HCT116 (cell line): ENCODE data around the gene PRKCA. TPM values are rescaled to one million over a fixed set of nuclear protein-coding genes. Genes with fewer than 3 reads are reported as not detected.

Experiments used
- ATAC-seq: fragments of 200-7000 bp; cut with Tn5 transposase; 2 replicates; pipeline ENCODE4 v1.9.1; 2020; ENCODE audit warnings: mild to moderate bottlenecking, moderate library complexity
- BruUV-seq: library from RNA; stranded (reverse); fragments of 400-500 nt; replicated peaks from 2 replicates; lab custom pipeline; 2021; lab: Mats Ljungman, UMichigan
- CTCF ChIA-PET: fragments of 300-600 bp; sonication (Branson Sonifier 250); formaldehyde crosslinking; loops from one replicate; lab custom pipeline; 2021; ENCODE audit warnings: antibody characterized with exemption; lab: Charles Lee
- POLR2A ChIA-PET: fragments of 300-600, 350-600 bp; sonication (Branson Sonifier 250); formaldehyde crosslinking; loops from one replicate; lab custom pipeline; 2021; ENCODE audit warnings: antibody characterized with exemption; lab: Charles Lee
- RAD21 ChIA-PET, 2 experiments: fragments of 300-600 bp; sonication (Branson Sonifier 250); formaldehyde crosslinking; loops; one replicate each; lab custom pipeline; 2023; ENCODE audit warnings: low total read pairs in 2 of 2; ENCODE audit not compliant: uncharacterized antibody in 2 of 2, unreplicated experiment in 2 of 2, low non-redundant PET in 1 of 2; lab: Charles Lee
- DNase-seq: peaks from one replicate; pipeline ENCODE4 v3.0.0-alpha.2; 2010; ENCODE audit warnings: low read depth, low spot score
- H2AFZ ChIP-seq: fragments of 200-600 bp; shearing (Covaris generic), sonication (generic); 2 replicates; pipeline ENCODE4 v1.6.1; 2017; ENCODE audit warnings: low read depth, mixed run types, mixed read lengths, antibody characterized with exemption, low read length; ENCODE audit not compliant: poor library complexity, severe bottlenecking
- H3K27ac ChIP-seq: 2 replicates; pipeline ENCODE4 v1.5.1; 2012; ENCODE audit warnings: low read depth, low read length
- H3K27me3 ChIP-seq: fragments of 200-600 bp; sonication (generic); 2 replicates; pipeline ENCODE4 v1.6.1; 2016; ENCODE audit warnings: mixed run types, low read length, mixed read lengths; ENCODE audit not compliant: insufficient read depth
- H3K36me3 ChIP-seq, 2 experiments: fragments of 200-500 bp in 1 of 2; fragments of 200-600 bp in 1 of 2; sonication (Bioruptor generic) in 1 of 2; sonication (generic) in 1 of 2; 2 replicates each; pipeline versions ENCODE4 v1.5.1 to v1.6.1; 2014 to 2016; ENCODE audit warnings: low read length in 2 of 2, inconsistent platforms in 1 of 2, mixed read lengths in 1 of 2, mixed run types in 1 of 2; ENCODE audit not compliant: insufficient read depth in 2 of 2, control insufficient read depth in 1 of 2
- H3K4me1 ChIP-seq, 2 experiments: fragments of 200-600 bp in 1 of 2; sonication (generic) in 1 of 2; 2 replicates each; pipeline versions ENCODE4 v1.5.1 to v1.6.1; 2012 to 2017; ENCODE audit warnings: low read length in 2 of 2, inconsistent platforms in 1 of 2, mild to moderate bottlenecking in 1 of 2, mixed read lengths in 1 of 2, mixed run types in 1 of 2, moderate library complexity in 1 of 2; ENCODE audit not compliant: insufficient read depth in 2 of 2, control insufficient read depth in 1 of 2
- H3K4me2 ChIP-seq: fragments of 200-600 bp; sonication (generic); 2 replicates; pipeline ENCODE4 v1.6.1; 2017; ENCODE audit warnings: mixed run types, low read length, mixed read lengths
- H3K4me3 ChIP-seq, 2 experiments: fragments of 200-600 bp in 1 of 2; sonication (generic) in 1 of 2; replicated peaks in 1 of 2; 2 replicates each; pipeline ENCODE4 v1.5.1; 2011 to 2016; ENCODE audit warnings: low read length in 2 of 2, control low read depth in 1 of 2, low read depth in 1 of 2, mild to moderate bottlenecking in 1 of 2, mixed read lengths in 1 of 2, mixed run types in 1 of 2
- H3K79me2 ChIP-seq: fragments of 200-600 bp; sonication (generic); 2 replicates; pipeline ENCODE4 v1.6.1; 2017; ENCODE audit warnings: mild to moderate bottlenecking, mixed run types, low read length, moderate library complexity, mixed read lengths; ENCODE audit not compliant: insufficient read depth
- H3K9ac ChIP-seq: fragments of 200-600 bp; sonication (generic); 2 replicates; pipeline ENCODE4 v1.6.1; 2016; ENCODE audit warnings: low read length, mixed read lengths
- H3K9me2 ChIP-seq: fragments of 200-600 bp; sonication (generic), shearing (Covaris generic); 2 replicates; pipeline ENCODE4 v1.6.1; 2017; ENCODE audit warnings: mixed run types, mild to moderate bottlenecking, moderate library complexity; ENCODE audit not compliant: insufficient read depth
- H3K9me3 ChIP-seq, 2 experiments: fragments of 200-500 bp in 1 of 2; fragments of 200-600 bp in 1 of 2; sonication (Bioruptor generic) in 1 of 2; sonication (generic) in 1 of 2; 2 replicates each; pipeline ENCODE4 v1.6.1; 2014 to 2017; ENCODE audit warnings: low read length in 2 of 2, mixed read lengths in 2 of 2, inconsistent platforms in 1 of 2, low read depth in 1 of 2, mild to moderate bottlenecking in 1 of 2, mixed run types in 1 of 2, moderate library complexity in 1 of 2; ENCODE audit not compliant: control insufficient read depth in 1 of 2, insufficient read depth in 1 of 2
- H4K20me1 ChIP-seq: fragments of 200-600 bp; sonication (generic), shearing (Covaris generic); 2 replicates; pipeline ENCODE4 v1.6.1; 2017; ENCODE audit warnings: mixed run types, mild to moderate bottlenecking, moderate library complexity; ENCODE audit not compliant: insufficient read depth
- EGR1 ChIP-seq: IDR thresholded peaks from 2 replicates; pipeline ENCODE4 v1.6.1; 2012; ENCODE audit warnings: low read depth
- ELF1 ChIP-seq: IDR thresholded peaks from 2 replicates; pipeline ENCODE4 v1.6.1; 2012; ENCODE audit warnings: low read depth, borderline replicate concordance
- EZH2 ChIP-seq: fragments of 200-600 bp; sonication (generic); IDR thresholded peaks from 2 replicates; pipeline ENCODE4 v1.6.1; 2017; ENCODE audit warnings: antibody characterized with exemption, mixed run types
- EZH2phosphoT487 ChIP-seq: fragments of 200-600 bp; IDR thresholded peaks from 2 replicates; pipeline ENCODE4 v1.6.1; 2018; ENCODE audit warnings: antibody characterized with exemption, borderline replicate concordance
- FOSL1 ChIP-seq: IDR thresholded peaks from 2 replicates; pipeline ENCODE4 v1.6.1; 2012; ENCODE audit warnings: low read depth
- JUND ChIP-seq: IDR thresholded peaks from 2 replicates; pipeline ENCODE4 v1.6.1; 2012
- MAX ChIP-seq: IDR thresholded peaks from 2 replicates; pipeline ENCODE4 v1.6.1; 2012
- POLR2A ChIP-seq: IDR thresholded peaks from 2 replicates; pipeline ENCODE4 v1.7.0; 2011; ENCODE audit warnings: borderline replicate concordance; ENCODE audit not compliant: insufficient read depth, insufficient read length; ENCODE audit errors: extremely low read depth
- POLR2AphosphoS5 ChIP-seq: IDR thresholded peaks from 2 replicates; pipeline ENCODE4 v1.6.1; 2011; ENCODE audit warnings: mild to moderate bottlenecking, low read depth, low read length, moderate library complexity
- RAD21 ChIP-seq: IDR thresholded peaks from 2 replicates; pipeline ENCODE4 v1.6.1; 2012; ENCODE audit warnings: low read depth, mild to moderate bottlenecking
- REST ChIP-seq: IDR thresholded peaks from 2 replicates; pipeline ENCODE4 v1.6.1; 2012; ENCODE audit warnings: low read depth
- SIN3A ChIP-seq: IDR thresholded peaks from 2 replicates; pipeline ENCODE4 v1.6.1; 2012; ENCODE audit warnings: low read depth
- SP1 ChIP-seq: IDR thresholded peaks from 2 replicates; pipeline ENCODE4 v1.6.1; 2012; ENCODE audit warnings: low read depth
- SRF ChIP-seq: IDR thresholded peaks from 2 replicates; pipeline ENCODE4 v1.6.1; 2012; ENCODE audit warnings: low read depth
- YY1 ChIP-seq: IDR thresholded peaks from 2 replicates; pipeline ENCODE4 v1.6.1; 2011; ENCODE audit warnings: low read length, low read depth, moderate library complexity, mild to moderate bottlenecking; ENCODE audit not compliant: insufficient replicate concordance; ENCODE audit errors: extremely low read depth
- ZFX ChIP-seq: fragments of 450-650 bp; IDR thresholded peaks from 2 replicates; pipeline ENCODE4 v1.6.1; 2017
- ZNF274 ChIP-seq: fragments of 200-500 bp; sonication (Bioruptor generic); IDR thresholded peaks from 2 replicates; pipeline ENCODE4 v1.6.1; 2014; ENCODE audit warnings: mild to moderate bottlenecking, low read depth, low read length, inconsistent platforms
- intact Hi-C: fragments of 100-400 bp; cut with micrococcal nuclease; formaldehyde crosslinking; loops from 2 replicates; pipeline ENCODE4 v1.10.0; 2022
- total RNA-seq: library from RNA; stranded (reverse); gene quantifications from one replicate; pipeline ENCODE4 v1.2.1, GENCODE V29; 2021; ENCODE audit not compliant: unreplicated experiment
- TF ChIP-seq, protein P1 (sequence below): IDR thresholded peaks from 2 replicates; pipeline ENCODE4 v1.6.1; 2011; ENCODE audit warnings: mild to moderate bottlenecking, low read length, moderate library complexity; ENCODE audit not compliant: insufficient replicate concordance; ENCODE audit errors: extremely low read depth
- TF ChIP-seq, protein P2 (sequence below): IDR thresholded peaks from 2 replicates; pipeline ENCODE4 v1.6.1; 2012

The PRKCA gene
- total RNA-seq, 1 experiment from 2014 or later, result 18.8 TPM

DNA sequence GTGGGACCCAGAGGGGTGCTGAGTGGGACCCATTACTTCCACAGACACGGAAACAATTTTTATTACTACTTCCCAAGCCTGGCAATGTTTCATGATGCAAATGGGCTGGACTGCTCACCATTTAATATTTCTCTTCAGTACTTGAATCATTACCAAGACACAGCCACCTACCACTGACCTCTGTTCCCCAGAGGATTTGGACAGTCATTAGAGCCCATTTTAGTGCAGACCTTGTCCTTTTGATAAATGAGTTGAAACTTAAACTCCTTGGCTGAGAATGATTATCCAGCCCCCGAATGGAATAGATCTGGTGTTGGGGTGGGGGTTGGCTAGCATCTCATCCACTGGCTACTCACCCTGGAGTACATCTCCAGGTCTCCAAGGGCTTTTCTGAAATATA lies 39.6 kb upstream of the PRKCA start:
- Histone ChIP-seq H3K79me2 (no peaks in the 10 kb centered on the region), H3K9ac (no peak overlapping the region), H2AFZ (no peak overlapping the region), H3K4me3 (no peak overlapping the region), H3K27ac (no peak overlapping the region), H3K27me3 (no peaks in the 10 kb centered on the region; the same call in 1 of the 2 replicates), H3K4me1 (no peaks in the 10 kb centered on the region), H3K4me2 (no peak overlapping the region), H4K20me1 (no peaks in the 10 kb centered on the region), H3K36me3 (no peaks in the 10 kb centered on the region), H3K9me3 (no peaks in the 10 kb centered on the region), H3K9me2 (no peaks in the 10 kb centered on the region)
- DNase-seq, result no peak
- BruUV-seq, result no TSS peak
- intact Hi-C loops, result no loop called here
- POLR2A ChIA-PET, result no interaction called here
- TF ChIP-seq MAX, result no peak
- TF ChIP-seq EZH2, result no peak
- no peak for TF ChIP-seq SP1
- TF ChIP-seq SRF, result no peak
- no peak for TF ChIP-seq SIN3A
- TF ChIP-seq YY1, result no peak
- TF ChIP-seq FOSL1, result no peak
- TF ChIP-seq, protein P1, sequence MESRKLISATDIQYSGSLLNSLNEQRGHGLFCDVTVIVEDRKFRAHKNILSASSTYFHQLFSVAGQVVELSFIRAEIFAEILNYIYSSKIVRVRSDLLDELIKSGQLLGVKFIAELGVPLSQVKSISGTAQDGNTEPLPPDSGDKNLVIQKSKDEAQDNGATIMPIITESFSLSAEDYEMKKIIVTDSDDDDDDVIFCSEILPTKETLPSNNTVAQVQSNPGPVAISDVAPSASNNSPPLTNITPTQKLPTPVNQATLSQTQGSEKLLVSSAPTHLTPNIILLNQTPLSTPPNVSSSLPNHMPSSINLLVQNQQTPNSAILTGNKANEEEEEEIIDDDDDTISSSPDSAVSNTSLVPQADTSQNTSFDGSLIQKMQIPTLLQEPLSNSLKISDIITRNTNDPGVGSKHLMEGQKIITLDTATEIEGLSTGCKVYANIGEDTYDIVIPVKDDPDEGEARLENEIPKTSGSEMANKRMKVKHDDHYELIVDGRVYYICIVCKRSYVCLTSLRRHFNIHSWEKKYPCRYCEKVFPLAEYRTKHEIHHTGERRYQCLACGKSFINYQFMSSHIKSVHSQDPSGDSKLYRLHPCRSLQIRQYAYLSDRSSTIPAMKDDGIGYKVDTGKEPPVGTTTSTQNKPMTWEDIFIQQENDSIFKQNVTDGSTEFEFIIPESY, result no peak
- TF ChIP-seq ZFX, result no peak
- no peak for TF ChIP-seq EGR1
- no peak for TF ChIP-seq JUND
- TF ChIP-seq POLR2A, result no peak
- TF ChIP-seq EZH2phosphoT487, result no peak
- TF ChIP-seq ZNF274, result no peak
- TF ChIP-seq REST, result no peak
- TF ChIP-seq, protein P2, sequence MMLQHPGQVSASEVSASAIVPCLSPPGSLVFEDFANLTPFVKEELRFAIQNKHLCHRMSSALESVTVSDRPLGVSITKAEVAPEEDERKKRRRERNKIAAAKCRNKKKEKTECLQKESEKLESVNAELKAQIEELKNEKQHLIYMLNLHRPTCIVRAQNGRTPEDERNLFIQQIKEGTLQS, result no peak
- TF ChIP-seq POLR2AphosphoS5, result no peak
- TF ChIP-seq RAD21, result no peak
- no peak for TF ChIP-seq ELF1
- RAD21 ChIA-PET, result no interaction called here
- CTCF ChIA-PET, result no interaction called here
- no peak for ATAC-seq
